Bronchial epithelial cell (primary cell): Measurements from ENCODE around the gene CCDC192. TPM values are rescaled to one million over a fixed set of nuclear protein-coding genes. Genes with fewer than 3 reads are reported as not detected.

Experiments used
- DNase-seq: peaks from one replicate; pipeline ENCODE4 v3.0.0-alpha.2; 2010; ENCODE audit warnings: low read depth
- FAIRE-seq: peaks from 2 replicates; lab custom pipeline; 2011; peaks lifted over from hg19 to GRCh38; lab: Jason Lieb, UNC
- H3K27me3 ChIP-seq: 2 replicates; pipeline ENCODE4 v1.5.1; 2011; ENCODE audit warnings: low read length; ENCODE audit not compliant: control insufficient read depth, insufficient read depth
- H3K36me3 ChIP-seq: 2 replicates; pipeline ENCODE4 v1.5.1; 2011; ENCODE audit warnings: low read length; ENCODE audit not compliant: control insufficient read depth, insufficient read depth
- H3K4me3 ChIP-seq: 2 replicates; pipeline ENCODE4 v1.5.1; 2011; ENCODE audit warnings: mild to moderate bottlenecking, low read depth, low read length, control low read depth
- CTCF ChIP-seq: IDR thresholded peaks from 2 replicates; pipeline ENCODE4 v1.5.1; 2011; ENCODE audit warnings: mild to moderate bottlenecking, moderate library complexity, low read length, control low read depth, inconsistent platforms; ENCODE audit not compliant: insufficient read depth, severe bottlenecking
- total RNA-seq: library from RNA; depleted of rRNA; stranded (reverse); fragments of >200 nt; gene quantifications from 2 replicates; pipeline ENCODE4 v1.2.1, GENCODE V29; 2014

The CCDC192 gene
- total RNA-seq, 1 donor from 2014 or later = not detected

GRCh38 chr5:127985811-127986325 lies 282.7 kb downstream of the CCDC192 start:
- no peaks in the 10 kb centered on the region for H3K27me3 ChIP-seq
- TF ChIP-seq CTCF = no peak
- H3K36me3 ChIP-seq = no peaks in the 10 kb centered on the region
- no peak overlapping the region for H3K4me3 ChIP-seq
- no peak for DNase-seq
- FAIRE-seq = no peak

GRCh38 chr5:127987354-127988145 lies 284.4 kb downstream of the CCDC192 start:
- FAIRE-seq = no peak
- no peaks in the 10 kb centered on the region for H3K27me3 ChIP-seq
- no peak overlapping the region for H3K4me3 ChIP-seq
- H3K36me3 ChIP-seq = no peaks in the 10 kb centered on the region
- no peak for DNase-seq
- TF ChIP-seq CTCF = no peak

- Histone ChIP-seq H3K36me3 (no peaks in the 10 kb centered on the region), H3K27me3 (no peaks in the 10 kb centered on the region), H3K4me3 (no peak overlapping the region)
- peak; percentile 89 for DNase-seq
- TF ChIP-seq CTCF = no peak
- FAIRE-seq = no peak
These were observed 285.1 kb downstream of the CCDC192 start for GRCh38 chr5:127988146-127988760.

Other genes with a start within 250 kb of the CCDC192 start
- gene PRRC1, start 185.8 kb upstream of the CCDC192 start, total RNA-seq = 43.7 and 47.0 TPM in 2 replicates
- gene CTXN3, start 54.3 kb upstream of the CCDC192 start, total RNA-seq = not detected in 2 replicates